Measurements from ENCODE around the gene ATP1B3. TPM values are rescaled to one million over a fixed set of nuclear protein-coding genes. Genes with fewer than 3 reads are reported as not detected.

ATP1B3 gene
- total and polyA plus RNA-seq, 9 of the 15 experiments (the other 6 are each of a cell fraction or from before 2014, with no cell fraction given), result 48.3 to 202 (median 123) TPM

GRCh38 chr3:141921316-141921715, 44.9 kb downstream of the ATP1B3 start:
- no peak for DNase-seq (ENCODE audit: extremely low read depth in 1 of 4, low spot score in 3 of 4)
- intact Hi-C loops (cut with micrococcal nuclease) (no loop called here), in situ Hi-C loops (cut with MboI) (no loop called here)
- H3K9me3 ChIP-seq (replicated peaks; ENCODE audit: control insufficient read depth, insufficient read depth, low read depth, low read length), result no peaks in the 10 kb centered on the region
- H3K4me2 ChIP-seq (ENCODE audit: insufficient read depth, low read length), result no peak overlapping the region
- no peak for FAIRE-seq
- no peak overlapping the region for H3K27ac ChIP-seq (ENCODE audit: extremely low read depth, low read depth, low read length)
- no peak overlapping the region for H2AFZ ChIP-seq (ENCODE audit: low read depth, low read length)
- WGBS (ENCODE audit: insufficient coverage, low coverage, missing lambda C conversion rate), result 98% methylated on average over 2 of the region's 2 CpGs
- ChIA-PET POLR2A (no interaction called here), CTCF (ENCODE audit: low intra/inter-chr PET ratio) (no interaction called here)
- no peak for ATAC-seq
- H3K4me3 ChIP-seq, result no peak overlapping the region
- H3K36me3 ChIP-seq (ENCODE audit: control insufficient read depth, insufficient read depth, low read length), result peaks cover 77% of the 10 kb centered on the region
- H3K9ac ChIP-seq (ENCODE audit: insufficient read depth in 1 of 2, low read depth in 2 of 2, low read length in 2 of 2), result no peak overlapping the region
- BruUV-seq (replicated peaks), result no TSS peak
- H4K20me1 ChIP-seq (replicated peaks; ENCODE audit: control insufficient read depth, insufficient read depth, low read length), result no peaks in the 10 kb centered on the region
- no peaks in the 10 kb centered on the region for H3K79me2 ChIP-seq (ENCODE audit: control insufficient read depth, insufficient read depth, low read length)
- no peak for TF ChIP-seq RBM34 (IDR thresholded peaks at IDR 0.05; ENCODE audit: borderline replicate concordance, insufficient read depth, low read length)
- TF ChIP-seq PRMT5 (CRISPR knock-in tag; IDR thresholded peaks at IDR 0.05), result no peak
- no peak for TF ChIP-seq ZNF197 (CRISPR knock-in tag; IDR thresholded peaks at IDR 0.05; ENCODE audit: low read depth)
- TF ChIP-seq SAFB2 (IDR thresholded peaks at IDR 0.05; ENCODE audit: borderline replicate concordance, low read depth, low read length, severe bottlenecking), result no peak
- no peak for TF ChIP-seq OTX1 (CRISPR knock-in tag; IDR thresholded peaks at IDR 0.05)
- no peak for TF ChIP-seq DNMT1 (IDR thresholded peaks at IDR 0.05)
- no peak for TF ChIP-seq MCM3 (IDR thresholded peaks at IDR 0.05)
- no peak for TF ChIP-seq ZNF282 (CRISPR knock-in tag; IDR thresholded peaks at IDR 0.05)
- no peak for TF ChIP-seq TARDBP (IDR thresholded peaks at IDR 0.05)
- TF ChIP-seq HES1 (IDR thresholded peaks at IDR 0.05; ENCODE audit: low read depth), result no peak
- no peak for TF ChIP-seq THRA (IDR thresholded peaks at IDR 0.05)
- TF ChIP-seq FOXP1 (CRISPR knock-in tag; IDR thresholded peaks at IDR 0.05), result no peak
- no peak for TF ChIP-seq TBL1XR1 (IDR thresholded peaks at IDR 0.05; ENCODE audit: low read length in 2 of 2)
- TF ChIP-seq ZNF592 (IDR thresholded peaks at IDR 0.05), result no peak
- TF ChIP-seq FOS (IDR thresholded peaks at IDR 0.05; ENCODE audit: extremely low read depth, insufficient read length), result no peak
- no peak for TF ChIP-seq CEBPG (CRISPR knock-in tag; IDR thresholded peaks at IDR 0.05)
- no peak for TF ChIP-seq CEBPG (tag; conservative IDR thresholded peaks at IDR 0.05 in 1 of 2, IDR thresholded peaks at IDR 0.05 in 1 of 2)
- no peak for TF ChIP-seq CCNT2 (IDR thresholded peaks at IDR 0.05; ENCODE audit: borderline replicate concordance, extremely low read depth, insufficient read length, low read depth, low read length)
- H3K27me3 ChIP-seq (ENCODE audit: control insufficient read depth in 2 of 2, insufficient read depth in 2 of 2, low read length in 2 of 2), result no peaks in the 10 kb centered on the region
- no peaks in the 10 kb centered on the region for H3K4me1 ChIP-seq (replicated peaks in 1 of 2; ENCODE audit: control insufficient read depth in 2 of 2, insufficient read depth in 2 of 2, low read length in 2 of 2)
- H3K9me1 ChIP-seq (ENCODE audit: control insufficient read depth, insufficient read depth, low read length), result no peaks in the 10 kb centered on the region
